MCF 10A (cell line): ENCODE measurements around the gene SELP. TPM values are rescaled to one million over a fixed set of nuclear protein-coding genes. Genes with fewer than 3 reads are reported as not detected.

Experiments used
- BruUV-seq: library from RNA; stranded (reverse); fragments of 400-500 nt; replicated peaks from 2 replicates; lab custom pipeline; 2021; lab: Mats Ljungman, UMichigan
- CTCF ChIA-PET: fragments of 300-600 bp; sonication (Branson Sonifier 250); formaldehyde crosslinking; extraction: SDS; loops from one replicate; lab custom pipeline; 2021; ENCODE audit warnings: antibody characterized with exemption, inconsistent platforms; lab: Yijun Ruan, JAX
- POLR2A ChIA-PET: fragments of 300-600, 350-650 bp; sonication (Branson Sonifier 250); formaldehyde crosslinking; extraction: SDS; loops from one replicate; lab custom pipeline; 2020; ENCODE audit warnings: antibody characterized with exemption, inconsistent platforms; lab: Yijun Ruan, JAX
- DNase-seq: peaks from one replicate; pipeline ENCODE4 v3.0.0-alpha.2; 2018; ENCODE audit not compliant: unreplicated experiment
- H3K27ac Mint-ChIP-seq: one replicate; pipeline ENCODE4 v1.8.0; 2022; ENCODE audit warnings: mild to moderate bottlenecking, low read depth, mixed read lengths; ENCODE audit not compliant: unreplicated experiment
- H3K27me3 Mint-ChIP-seq: one replicate; pipeline ENCODE4 v1.8.0; 2022; ENCODE audit warnings: mixed read lengths; ENCODE audit not compliant: insufficient read depth, unreplicated experiment
- H3K36me3 Mint-ChIP-seq: one replicate; pipeline ENCODE4 v1.8.0; 2022; ENCODE audit warnings: mild to moderate bottlenecking, moderate library complexity, mixed read lengths; ENCODE audit not compliant: insufficient read depth, unreplicated experiment
- H3K4me1 Mint-ChIP-seq: one replicate; pipeline ENCODE4 v1.8.0; 2022; ENCODE audit warnings: mixed read lengths; ENCODE audit not compliant: insufficient read depth, unreplicated experiment
- H3K4me3 Mint-ChIP-seq: one replicate; pipeline ENCODE4 v1.8.0; 2022; ENCODE audit warnings: mild to moderate bottlenecking, moderate library complexity, mixed read lengths; ENCODE audit not compliant: unreplicated experiment
- H3K9me3 Mint-ChIP-seq: one replicate; pipeline ENCODE4 v1.8.0; 2022; ENCODE audit warnings: mixed read lengths; ENCODE audit not compliant: unreplicated experiment
- intact Hi-C: fragments of 100-400 bp; cut with micrococcal nuclease; formaldehyde crosslinking; loops from 2 replicates; pipeline ENCODE4 v1.14.1; 2022
- total RNA-seq: library from RNA; stranded (reverse); gene quantifications from 2 replicates; pipeline ENCODE4 v1.2.3, GENCODE V29; 2022
- TF ChIP-seq, protein P1 (sequence below): fragments of 200-600 bp; IDR thresholded peaks from one replicate; pipeline ENCODE4 v1.8.0; 2022; ENCODE audit warnings: antibody characterized with exemption, mild to moderate bottlenecking; ENCODE audit not compliant: unreplicated experiment

The SELP gene
- total RNA-seq, 1 experiment from 2014 or later, result not detected

DNA sequence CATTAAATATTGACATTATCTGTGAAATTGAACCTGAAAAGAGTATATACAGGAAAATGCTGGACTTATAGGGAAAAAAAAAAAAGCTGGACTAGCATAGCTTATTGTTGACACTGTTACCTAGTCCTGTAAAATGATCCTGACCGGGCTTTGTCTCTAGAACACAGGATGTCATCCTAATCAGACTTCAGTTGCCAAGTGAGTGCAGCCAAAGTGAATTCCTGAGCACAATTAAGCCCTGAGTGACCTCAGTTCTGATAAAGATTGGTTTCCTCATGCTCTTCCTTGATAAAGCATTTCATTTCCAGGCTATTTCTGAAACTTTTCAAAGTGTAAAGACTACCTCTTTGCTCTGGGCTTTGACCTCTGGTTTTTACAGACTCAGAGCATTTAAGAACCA lies 19.8 kb downstream of the SELP start:
- H3K4me1 Mint-ChIP-seq, result no peaks in the 10 kb centered on the region
- H3K27me3 Mint-ChIP-seq, result peaks cover 54% of the 10 kb centered on the region
- DNase-seq, result no peak
- POLR2A ChIA-PET, result interaction anchor here (0.5 kb wide), 1 partner anchor 14 kb away, joined by 3 read pairs; no protein-coding TSS in a partner anchor
- no peak overlapping the region for H3K4me3 Mint-ChIP-seq
- intact Hi-C loops, result no loop called here
- no TSS peak for BruUV-seq
- H3K27ac Mint-ChIP-seq, result no peak overlapping the region
- CTCF ChIA-PET, result interaction anchor here (0.5 to 4.3 kb wide), 8 partner anchors 8 to 1602 kb away, joined by 3 to 33 read pairs (median 3); partner anchors contain the start of gene F5
- no peaks in the 10 kb centered on the region for H3K36me3 Mint-ChIP-seq
- H3K9me3 Mint-ChIP-seq, result no peaks in the 10 kb centered on the region
- TF ChIP-seq, protein P1, sequence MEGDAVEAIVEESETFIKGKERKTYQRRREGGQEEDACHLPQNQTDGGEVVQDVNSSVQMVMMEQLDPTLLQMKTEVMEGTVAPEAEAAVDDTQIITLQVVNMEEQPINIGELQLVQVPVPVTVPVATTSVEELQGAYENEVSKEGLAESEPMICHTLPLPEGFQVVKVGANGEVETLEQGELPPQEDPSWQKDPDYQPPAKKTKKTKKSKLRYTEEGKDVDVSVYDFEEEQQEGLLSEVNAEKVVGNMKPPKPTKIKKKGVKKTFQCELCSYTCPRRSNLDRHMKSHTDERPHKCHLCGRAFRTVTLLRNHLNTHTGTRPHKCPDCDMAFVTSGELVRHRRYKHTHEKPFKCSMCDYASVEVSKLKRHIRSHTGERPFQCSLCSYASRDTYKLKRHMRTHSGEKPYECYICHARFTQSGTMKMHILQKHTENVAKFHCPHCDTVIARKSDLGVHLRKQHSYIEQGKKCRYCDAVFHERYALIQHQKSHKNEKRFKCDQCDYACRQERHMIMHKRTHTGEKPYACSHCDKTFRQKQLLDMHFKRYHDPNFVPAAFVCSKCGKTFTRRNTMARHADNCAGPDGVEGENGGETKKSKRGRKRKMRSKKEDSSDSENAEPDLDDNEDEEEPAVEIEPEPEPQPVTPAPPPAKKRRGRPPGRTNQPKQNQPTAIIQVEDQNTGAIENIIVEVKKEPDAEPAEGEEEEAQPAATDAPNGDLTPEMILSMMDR, result no peak

DNA sequence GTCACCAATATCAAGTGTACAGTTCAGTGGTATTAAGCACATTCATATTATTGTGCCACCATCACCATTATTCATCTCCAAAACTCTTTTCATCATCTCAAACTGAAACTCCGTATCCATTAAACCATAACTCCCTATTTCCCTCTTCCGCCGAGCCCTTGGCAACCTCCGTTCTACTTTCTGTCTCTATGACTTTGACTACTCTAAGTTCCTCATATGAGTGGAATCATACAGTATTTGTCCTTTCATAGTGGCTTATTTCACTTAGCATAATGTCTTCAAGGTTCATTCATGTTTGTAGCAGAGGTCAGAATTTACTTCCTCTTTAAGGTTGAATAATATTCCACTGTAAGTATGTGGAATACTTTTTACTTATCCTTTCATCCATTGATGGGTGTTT lies 21.7 kb downstream of the SELP start:
- Mint-ChIP-seq H3K36me3 (no peaks in the 10 kb centered on the region), H3K4me1 (no peaks in the 10 kb centered on the region), H3K4me3 (no peak overlapping the region), H3K9me3 (no peaks in the 10 kb centered on the region), H3K27ac (no peak overlapping the region), H3K27me3 (peaks cover 39% of the 10 kb centered on the region)
- no peak for DNase-seq
- no TSS peak for BruUV-seq
- intact Hi-C loops, result loop anchor here (10.0 kb wide), 1 partner anchor 1277 kb away; no protein-coding TSS in a partner anchor
- TF ChIP-seq, protein P1, result no peak
- ChIA-PET CTCF (interaction anchor here (1.0 kb wide), 1 partner anchor 22 kb away, joined by 4 read pairs; the partner anchor contains the start of gene F5), POLR2A (no interaction called here)

DNA sequence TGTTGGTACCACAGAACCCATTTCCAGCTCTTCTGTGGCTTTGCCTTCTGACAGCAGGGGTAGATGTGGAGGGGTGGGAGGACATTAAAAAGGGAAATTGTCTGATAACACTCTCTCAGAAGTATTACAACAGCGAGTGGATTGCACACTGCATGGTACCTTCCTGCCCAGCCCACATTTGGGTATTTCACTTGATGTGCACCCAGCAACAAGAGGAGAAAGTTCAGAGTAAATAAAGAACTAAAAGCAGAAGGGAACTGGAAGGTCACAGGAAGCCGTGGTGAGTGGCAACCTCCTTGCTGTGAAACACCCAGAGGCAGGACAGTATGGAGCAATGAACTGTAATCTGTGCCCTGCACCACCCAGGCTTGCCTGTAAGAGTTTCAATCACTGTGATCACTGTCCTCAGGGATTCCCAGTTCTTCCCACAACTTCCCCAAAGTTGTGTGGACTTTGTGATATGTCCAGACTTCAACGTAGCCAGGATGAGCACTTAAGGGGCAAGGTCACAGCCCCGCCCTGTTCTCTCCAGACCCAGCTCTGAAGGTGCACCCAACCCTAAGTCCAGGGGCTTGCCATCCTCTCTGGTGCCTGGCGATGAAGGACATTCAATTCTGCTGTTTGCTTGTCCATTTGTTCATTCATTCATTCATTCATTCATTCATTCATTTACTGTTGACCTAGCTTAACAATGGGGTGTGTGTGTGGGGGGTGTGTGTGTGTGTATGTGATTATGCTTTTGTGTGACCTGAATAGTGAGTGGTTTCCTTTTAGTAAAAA lies 25.0 kb downstream of the SELP start:
- H3K36me3 Mint-ChIP-seq, result no peaks in the 10 kb centered on the region
- POLR2A ChIA-PET, result no interaction called here
- BruUV-seq, result no TSS peak
- intact Hi-C loops, result loop anchor here (5.0 to 10.0 kb wide), 2 partner anchors 87 to 1280 kb away; no protein-coding TSS in a partner anchor
- peaks cover 41% of the 10 kb centered on the region for H3K27me3 Mint-ChIP-seq
- CTCF ChIA-PET, result interaction anchor here (0.5 to 1.1 kb wide), 3 partner anchors 26 to 139 kb away, joined by 3 to 4 read pairs (median 3); no protein-coding TSS in a partner anchor
- H3K4me3 Mint-ChIP-seq, result no peak overlapping the region
- no peaks in the 10 kb centered on the region for H3K9me3 Mint-ChIP-seq
- DNase-seq, result no peak
- no peaks in the 10 kb centered on the region for H3K4me1 Mint-ChIP-seq
- H3K27ac Mint-ChIP-seq, result no peak overlapping the region
- TF ChIP-seq, protein P1, result no peak

DNA sequence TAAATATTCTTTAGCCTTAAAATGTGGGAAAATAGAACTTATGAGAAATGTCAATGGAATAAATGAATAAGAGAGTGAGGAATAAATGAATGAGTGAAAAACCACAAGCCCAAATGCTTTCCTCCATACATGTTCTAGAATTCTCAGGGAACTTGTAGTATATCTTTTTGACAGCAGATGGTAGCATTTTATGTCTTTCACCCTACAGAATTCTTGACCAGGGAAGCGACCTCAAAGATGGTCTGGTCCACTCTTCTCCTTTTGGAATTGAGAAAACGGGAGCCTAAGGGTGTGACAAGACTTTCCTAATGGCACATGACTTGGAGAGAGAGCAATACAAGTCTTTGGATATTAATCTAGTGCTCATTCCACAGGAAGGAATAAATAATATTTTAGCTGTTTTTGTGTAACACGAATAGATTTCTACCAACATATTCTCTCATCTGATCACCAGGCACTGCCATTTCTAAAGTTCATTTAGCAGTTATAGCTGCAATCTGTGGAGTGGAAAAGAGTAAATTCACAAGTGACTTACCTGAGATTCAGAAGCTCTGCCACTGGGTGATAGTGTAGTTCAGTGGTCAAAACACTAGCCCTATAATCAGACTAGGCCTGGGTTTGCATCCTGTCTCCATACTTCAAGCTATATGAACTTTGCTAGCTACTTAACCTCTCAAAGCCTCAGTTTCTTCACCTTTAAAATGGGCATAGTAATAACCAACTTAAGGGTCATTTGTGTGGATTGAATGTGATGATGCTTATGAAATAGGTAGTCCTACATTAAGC lies 28.6 kb downstream of the SELP start:
- Mint-ChIP-seq H3K36me3 (no peaks in the 10 kb centered on the region), H3K4me1 (no peaks in the 10 kb centered on the region), H3K9me3 (no peaks in the 10 kb centered on the region), H3K27ac (no peak overlapping the region), H3K4me3 (no peak overlapping the region), H3K27me3 (peaks cover 34% of the 10 kb centered on the region)
- CTCF ChIA-PET, result interaction anchor here (0.5 to 3.9 kb wide), 53 partner anchors 9 to 1200 kb away, joined by 3 to 72 read pairs (median 5); partner anchors contain the start of genes F5, SELE and SELP
- BruUV-seq, result no TSS peak
- POLR2A ChIA-PET, result interaction anchor here (0.7 kb wide), 1 partner anchor 104 kb away, joined by 4 read pairs; no protein-coding TSS in a partner anchor
- peak; percentile 55 for DNase-seq
- TF ChIP-seq, protein P1, result peak; percentile 42
- intact Hi-C loops, result loop anchor here (1.0 to 10.0 kb wide), 4 partner anchors 91 to 1284 kb away; partner anchors contain the start of gene SELL
